Right renal cortex interstitium (tissue), 3 donors: ENCODE measurements around the gene CACNA1C. TPM values are rescaled to one million over a fixed set of nuclear protein-coding genes. Genes with fewer than 3 reads are reported as not detected.

ENCODE experiments used
- DNase-seq, 3 donors: peaks; one replicate each; pipeline ENCODE4 v3.0.0-alpha.2; 2013; ENCODE audit warnings: low read depth in 3 of 3, low spot score in 2 of 3
- polyA plus RNA-seq, 3 donors: library from polyadenylated mRNA; unstranded; fragments of 120-200 nt; gene quantifications; one replicate each; pipeline ENCODE4 v1.2.1, GENCODE V29; 2013; ENCODE audit not compliant: insufficient read length in 3 of 3

The CACNA1C gene
- polyA plus RNA-seq, 3 donors: 5.7 to 6.4 (median 5.8) TPM

GRCh38 chr12:2136901-2137300 is 84.1 kb downstream of the CACNA1C start:
- DNase-seq: no peak

- DNase-seq: no peak
These were observed 84.9 kb downstream of the CACNA1C start for GRCh38 chr12:2137711-2138110.

GRCh38 chr12:2138294-2138693 is 85.5 kb downstream of the CACNA1C start:
- no peak for DNase-seq

- no peak for DNase-seq
These were observed 86.1 kb downstream of the CACNA1C start for GRCh38 chr12:2138871-2139308.

GRCh38 chr12:2139651-2140050 is 86.9 kb downstream of the CACNA1C start:
- DNase-seq: no peak

GRCh38 chr12:2140858-2141519 is 88.2 kb downstream of the CACNA1C start:
- DNase-seq: no peak

GRCh38 chr12:2142068-2142467 is 89.3 kb downstream of the CACNA1C start:
- no peak for DNase-seq

- DNase-seq: no peak
These were observed 92.2 kb downstream of the CACNA1C start for GRCh38 chr12:2144951-2145350.

- DNase-seq: no peak
These were observed 92.7 kb downstream of the CACNA1C start for GRCh38 chr12:2145433-2145998.

- no peak for DNase-seq
These were observed 94.5 kb downstream of the CACNA1C start for GRCh38 chr12:2147335-2147734.

- no peak for DNase-seq
These were observed 96.3 kb downstream of the CACNA1C start for GRCh38 chr12:2149091-2149490.

- DNase-seq: no peak
These were observed 98.0 kb downstream of the CACNA1C start for GRCh38 chr12:2150833-2151232.

GRCh38 chr12:2151391-2151790 is 98.6 kb downstream of the CACNA1C start:
- DNase-seq: no peak

- DNase-seq: no peak
These were observed 99.3 kb downstream of the CACNA1C start for GRCh38 chr12:2152134-2152533.

GRCh38 chr12:2154050-2154449 is 101.3 kb downstream of the CACNA1C start:
- no peak for DNase-seq

GRCh38 chr12:2154521-2154920 is 101.7 kb downstream of the CACNA1C start:
- no peak for DNase-seq

- no peak for DNase-seq
These were observed 103.5 kb downstream of the CACNA1C start for GRCh38 chr12:2156333-2156732.

- DNase-seq: no peak
These were observed 107.3 kb downstream of the CACNA1C start for GRCh38 chr12:2160043-2160442.

GRCh38 chr12:2161473-2161872 is 108.7 kb downstream of the CACNA1C start:
- no peak for DNase-seq

- DNase-seq: no peak
These were observed 110.6 kb downstream of the CACNA1C start for GRCh38 chr12:2163177-2163941.

- no peak for DNase-seq
These were observed 112.2 kb downstream of the CACNA1C start for GRCh38 chr12:2165021-2165420.

GRCh38 chr12:2165927-2166326 is 113.1 kb downstream of the CACNA1C start:
- DNase-seq: no peak
